Measurements from ENCODE around the gene SH2D4B. TPM values are rescaled to one million over a fixed set of nuclear protein-coding genes. Genes with fewer than 3 reads are reported as not detected.

The SH2D4B gene
- total RNA-seq, 2 experiments from 2014 or later, result 0.16 to 0.31 TPM

DNA sequence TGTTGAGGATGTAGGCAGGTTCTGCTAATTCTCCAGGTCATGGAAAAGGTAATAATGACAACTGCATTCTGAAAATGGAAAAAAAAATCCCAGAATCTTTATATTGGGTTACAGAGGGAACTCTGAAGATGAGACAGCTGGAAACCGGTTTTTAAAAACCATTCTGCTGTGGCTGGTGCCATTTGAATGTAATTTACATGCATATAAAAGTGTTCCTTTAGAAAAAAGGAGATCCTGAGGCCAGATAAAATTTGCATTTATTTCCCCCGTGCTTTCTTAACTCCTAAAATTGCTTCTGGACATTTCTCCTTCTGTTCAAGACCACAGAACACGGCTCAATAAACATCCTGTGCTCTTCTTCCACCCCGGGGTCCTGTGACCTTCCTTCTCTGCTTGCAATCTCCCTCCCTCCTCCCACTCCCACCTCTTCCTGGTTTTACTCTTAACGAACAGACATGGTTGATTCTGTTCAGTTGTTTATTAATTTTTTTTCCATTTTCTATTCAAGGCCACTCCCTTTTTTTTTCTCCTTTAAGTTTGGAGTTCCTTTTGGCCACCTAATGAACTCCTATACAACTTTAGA lies 41.6 kb downstream of the SH2D4B start:
- H3K9me3 Mint-ChIP-seq, result no peaks in the 10 kb centered on the region
- TF ChIP-seq CTCF (IDR thresholded peaks at IDR 0.05), result no peak

GRCh38 chr10:80579849-80580637 lies 42.3 kb downstream of the SH2D4B start:
- no peaks in the 10 kb centered on the region for H3K9me3 Mint-ChIP-seq
- TF ChIP-seq CTCF (IDR thresholded peaks at IDR 0.05), result no peak
- no peak for ATAC-seq (ENCODE audit: poor library complexity)
- intact Hi-C loops (cut with DNase I, micrococcal nuclease), result loop anchor here in 1 of 2 experiments (5.0 to 10.0 kb wide), 2 partner anchors 135 to 198 kb away; no protein-coding TSS in a partner anchor
- H3K27me3 ChIP-seq (ENCODE audit: control insufficient read depth in 1 of 2, insufficient read depth in 2 of 2, low read length in 2 of 2), result no peaks in the 10 kb centered on the region
- DNase-seq, result no peak
- no peaks in the 10 kb centered on the region for H3K9me3 ChIP-seq (ENCODE audit: control insufficient read depth in 1 of 2, insufficient read depth in 1 of 2, low read length in 2 of 2)
- H3K4me3 Mint-ChIP-seq, result no peak overlapping the region
- no peaks in the 10 kb centered on the region for H3K4me1 Mint-ChIP-seq (ENCODE audit: low read depth)
- H3K27ac Mint-ChIP-seq, result no peak overlapping the region
- ChIA-PET POLR2A (no interaction called here), CTCF (interaction anchor here (1.4 kb wide), 1 partner anchor 17 kb away, joined by 3 read pairs; no protein-coding TSS in a partner anchor)
- H3K36me3 Mint-ChIP-seq (ENCODE audit: low read depth), result no peaks in the 10 kb centered on the region
- no peak overlapping the region for H3K4me3 ChIP-seq (ENCODE audit: low read length)
- no peaks in the 10 kb centered on the region for H3K4me1 ChIP-seq (ENCODE audit: insufficient read depth, low read length)
- no peaks in the 10 kb centered on the region for H3K36me3 ChIP-seq (ENCODE audit: insufficient read depth, low read length)
- no peak overlapping the region for H3K27ac ChIP-seq (ENCODE audit: low read depth in 1 of 2, low read length in 2 of 2)
- peaks cover 4% of the 10 kb centered on the region for H3K27me3 Mint-ChIP-seq

More for the DNA sequence above, 41.6 kb downstream of the SH2D4B start:
- Histone ChIP-seq H3K36me3 (ENCODE audit: insufficient read depth, low read length) (no peaks in the 10 kb centered on the region), H3K4me1 (ENCODE audit: insufficient read depth, low read length) (no peaks in the 10 kb centered on the region), H3K27ac (ENCODE audit: low read depth in 1 of 2, low read length in 2 of 2) (no peak overlapping the region), H3K27me3 (ENCODE audit: control insufficient read depth in 1 of 2, insufficient read depth in 2 of 2, low read length in 2 of 2) (no peaks in the 10 kb centered on the region), H3K9me3 (ENCODE audit: control insufficient read depth in 1 of 2, insufficient read depth in 1 of 2, low read length in 2 of 2) (no peaks in the 10 kb centered on the region), H3K4me3 (ENCODE audit: low read length) (no peak overlapping the region)
- Mint-ChIP-seq H3K36me3 (ENCODE audit: low read depth) (no peaks in the 10 kb centered on the region), H3K27me3 (peaks cover 4% of the 10 kb centered on the region), H3K4me1 (ENCODE audit: low read depth) (no peaks in the 10 kb centered on the region), H3K27ac (no peak overlapping the region), H3K4me3 (no peak overlapping the region)
- CTCF ChIA-PET, result no interaction called here
- intact Hi-C loops (cut with DNase I, micrococcal nuclease), result no loop called here
- ATAC-seq (ENCODE audit: poor library complexity), result no peak
- DNase-seq, result no peak
- POLR2A ChIA-PET, result no interaction called here

- no peaks in the 10 kb centered on the region for H3K4me1 ChIP-seq (ENCODE audit: insufficient read depth, low read length)
- H3K4me3 ChIP-seq (ENCODE audit: low read length), result no peak overlapping the region
- ATAC-seq (ENCODE audit: poor library complexity) (no peak), DNase-seq (no peak)
- no peak for TF ChIP-seq CTCF (IDR thresholded peaks at IDR 0.05)
- Mint-ChIP-seq H3K27me3 (peaks cover 2% of the 10 kb centered on the region), H3K9me3 (no peaks in the 10 kb centered on the region), H3K36me3 (ENCODE audit: low read depth) (no peaks in the 10 kb centered on the region), H3K27ac (no peak overlapping the region), H3K4me1 (ENCODE audit: low read depth) (no peaks in the 10 kb centered on the region), H3K4me3 (no peak overlapping the region)
- intact Hi-C loops (cut with DNase I, micrococcal nuclease), result loop anchor here in 1 of 2 experiments (5.0 to 10.0 kb wide), 2 partner anchors 136 to 199 kb away; no protein-coding TSS in a partner anchor
- H3K27ac ChIP-seq (ENCODE audit: low read depth in 1 of 2, low read length in 2 of 2), result no peak overlapping the region
- ChIA-PET POLR2A (no interaction called here), CTCF (interaction anchor here (1.4 kb wide), 1 partner anchor 16 kb away, joined by 3 read pairs; no protein-coding TSS in a partner anchor)
- H3K27me3 ChIP-seq (ENCODE audit: control insufficient read depth in 1 of 2, insufficient read depth in 2 of 2, low read length in 2 of 2), result no peaks in the 10 kb centered on the region
- no peaks in the 10 kb centered on the region for H3K9me3 ChIP-seq (ENCODE audit: control insufficient read depth in 1 of 2, insufficient read depth in 1 of 2, low read length in 2 of 2)
- H3K36me3 ChIP-seq (ENCODE audit: insufficient read depth, low read length), result no peaks in the 10 kb centered on the region
Measured at GRCh38 chr10:80580638-80581468, 43.2 kb downstream of the SH2D4B start.
